HL-60 (cell line): ENCODE measurements around the gene IGSF22.

Experiments used
- DNase-seq, 2 experiments: peaks; one replicate each; pipeline ENCODE4 v3.0.0-alpha.2; 2010 to 2020; ENCODE audit warnings: low read depth in 1 of 2, low spot score in 1 of 2
- H3K27ac ChIP-seq: fragments of 250-450 bp; sonication (Bioruptor Pico); replicated peaks from 2 replicates; pipeline ENCODE4 v1.5.1; 2020; ENCODE audit warnings: mild to moderate bottlenecking, moderate library complexity
- H3K27me3 ChIP-seq: fragments of 250-450 bp; sonication (Bioruptor Pico); 2 replicates; pipeline ENCODE4 v1.5.1; 2021; ENCODE audit warnings: mild to moderate bottlenecking, moderate library complexity; ENCODE audit not compliant: insufficient read depth, poor library complexity, severe bottlenecking
- H3K4me3 ChIP-seq: replicated peaks from 2 replicates; pipeline ENCODE4 v1.5.1; 2011; ENCODE audit warnings: mild to moderate bottlenecking, control low read depth, low read length; ENCODE audit not compliant: insufficient read depth
- CTCF ChIP-seq: IDR thresholded peaks from one replicate; pipeline ENCODE4 v1.5.1; 2011; ENCODE audit warnings: low read length, control low read depth, inconsistent platforms; ENCODE audit not compliant: insufficient read depth
- GABPA ChIP-seq: IDR thresholded peaks from 2 replicates; pipeline ENCODE4 v1.6.1; 2012; ENCODE audit warnings: low read depth
- POLR2AphosphoS5 ChIP-seq: IDR thresholded peaks from 2 replicates; pipeline ENCODE4 v1.6.1; 2012; ENCODE audit warnings: low read depth
- REST ChIP-seq: IDR thresholded peaks from 2 replicates; pipeline ENCODE4 v1.6.1; 2012; ENCODE audit warnings: low read depth; ENCODE audit not compliant: insufficient replicate concordance
- SPI1 ChIP-seq: IDR thresholded peaks from 2 replicates; pipeline ENCODE4 v1.6.1; 2012; ENCODE audit warnings: low read depth, mild to moderate bottlenecking, borderline replicate concordance

IGSF22 gene

DNA sequence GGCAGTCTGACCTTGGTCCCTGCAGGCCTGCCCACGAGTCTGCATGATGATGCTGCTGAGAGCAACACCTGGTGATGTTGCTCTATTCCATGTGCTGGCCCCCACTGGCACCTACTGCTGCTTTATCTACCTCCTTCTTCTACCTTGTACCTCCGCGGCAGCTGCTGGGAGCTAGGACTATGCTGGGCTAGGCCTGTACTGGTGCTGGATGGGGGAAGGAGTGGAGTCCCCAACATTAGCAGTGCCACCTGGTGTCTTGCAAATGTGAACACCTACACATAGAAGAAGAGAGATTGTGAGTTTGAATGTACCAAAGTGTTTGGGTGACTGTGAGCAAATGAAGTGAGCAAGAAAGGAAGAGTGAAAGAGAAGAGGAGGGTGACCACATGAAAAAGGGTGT, 35.2 kb upstream of the IGSF22 start:
- DNase-seq = no peak
- Histone ChIP-seq H3K27ac (no peak overlapping the region), H3K27me3 (no peaks in the 10 kb centered on the region), H3K4me3 (no peak overlapping the region)
- TF ChIP-seq GABPA (no peak), POLR2AphosphoS5 (no peak), CTCF (no peak), REST (no peak), SPI1 (no peak)

- H3K4me3 ChIP-seq = no peak overlapping the region
- no peak for DNase-seq
- TF ChIP-seq CTCF (no peak), POLR2AphosphoS5 (no peak), GABPA (no peak), SPI1 (no peak), REST (no peak)
- no peaks in the 10 kb centered on the region for H3K27me3 ChIP-seq
- H3K27ac ChIP-seq = no peak overlapping the region
These were observed 31.8 kb upstream of the IGSF22 start for GRCh38 chr11:18757811-18758210.

DNA sequence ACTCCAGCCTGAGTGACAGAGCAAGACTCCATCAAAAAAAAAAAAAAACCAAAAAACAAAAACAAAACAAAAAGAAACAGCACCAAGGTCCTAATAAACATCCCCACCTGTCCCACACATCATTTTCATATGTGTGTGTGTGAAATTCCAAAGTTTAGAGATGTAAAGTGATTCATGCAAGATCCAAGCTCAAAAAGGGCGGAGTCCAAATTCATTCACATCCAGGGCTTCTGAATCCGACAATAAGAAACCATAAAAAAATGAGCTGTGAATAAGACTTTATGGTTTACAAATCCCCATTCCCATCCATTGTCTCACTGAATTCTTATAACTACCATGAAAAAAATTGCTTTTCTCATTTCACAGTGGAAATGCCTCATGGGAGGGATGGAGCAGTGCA, 30.9 kb upstream of the IGSF22 start:
- TF ChIP-seq SPI1 = no peak
- no peak for TF ChIP-seq REST
- TF ChIP-seq POLR2AphosphoS5 = no peak
- no peak for TF ChIP-seq GABPA
- TF ChIP-seq CTCF = no peak
- Histone ChIP-seq H3K27me3 (no peaks in the 10 kb centered on the region), H3K27ac (no peak overlapping the region), H3K4me3 (no peak overlapping the region)
- no peak for DNase-seq
